ENCODE data around the gene SAMD9L. TPM values are rescaled to one million over a fixed set of nuclear protein-coding genes. Genes with fewer than 3 reads are reported as not detected.

SAMD9L gene
- total RNA-seq, result 15.7 and 23.9 TPM in 2 replicates
- 8.6 and 11.8 TPM in 2 replicates for polyA plus RNA-seq
- polyA plus RNA-seq (2012), result 8.5 and 10.4 TPM in 2 replicates
- polyA minus RNA-seq (ENCODE audit: low replicate concordance), result 0.56 and 1.9 TPM in 2 replicates

- peak; percentile 9 to 52 for DNase-seq (ENCODE audit: low read depth in 2 of 2)
- Histone ChIP-seq H3K36me3 (ENCODE audit: control insufficient read depth, insufficient read depth, low read length) (peaks cover 4% of the 10 kb centered on the region), H3K4me1 (ENCODE audit: control insufficient read depth, extremely low read depth, insufficient read depth, low read length) (peaks cover 2% of the 10 kb centered on the region), H3K9me3 (ENCODE audit: control insufficient read depth, insufficient read depth, low read depth, low read length) (no peaks in the 10 kb centered on the region), H2AFZ (ENCODE audit: low read length) (peak within 1 kb of the TSS; percentile 94), H3K27me3 (ENCODE audit: control insufficient read depth, insufficient read depth, low read length) (no peaks in the 10 kb centered on the region), H3K27ac (ENCODE audit: insufficient read depth, low read length) (peak within 1 kb of the TSS; percentile 61), H3K9ac (ENCODE audit: insufficient read depth, low read length) (peak within 1 kb of the TSS; percentile 29), H3K79me2 (ENCODE audit: control insufficient read depth, insufficient read depth, low read length) (no peaks in the 10 kb centered on the region), H3K4me3 (replicated peaks in 1 of 4; ENCODE audit: control extremely low read depth in 1 of 4, insufficient read depth in 1 of 4, low read depth in 3 of 4, low read length in 4 of 4) (peak within 1 kb of the TSS; percentile 52 to 91 (median 60)), H3K4me2 (ENCODE audit: extremely low read depth, insufficient read depth, low read length) (peak within 1 kb of the TSS; percentile 97), H4K20me1 (ENCODE audit: control insufficient read depth, extremely low read depth, insufficient read depth, low read length) (no peaks in the 10 kb centered on the region)
- no peak for TF ChIP-seq EZH2 (IDR thresholded peaks at IDR 0.05; ENCODE audit: low read length, missing control alignments)
- no peak for TF ChIP-seq CTCF (conservative IDR thresholded peaks at IDR 0.05 in 1 of 2, IDR thresholded peaks at IDR 0.05 in 1 of 2; ENCODE audit: low read depth in 1 of 2, low read length in 2 of 2)
Observed at GRCh38 chr7:93148144-93148543, at the start of gene SAMD9L. SAMD9L (minus strand) TSS chr7:93148385; CDS start chr7:93135971, 12,414 bp downstream.

DNA sequence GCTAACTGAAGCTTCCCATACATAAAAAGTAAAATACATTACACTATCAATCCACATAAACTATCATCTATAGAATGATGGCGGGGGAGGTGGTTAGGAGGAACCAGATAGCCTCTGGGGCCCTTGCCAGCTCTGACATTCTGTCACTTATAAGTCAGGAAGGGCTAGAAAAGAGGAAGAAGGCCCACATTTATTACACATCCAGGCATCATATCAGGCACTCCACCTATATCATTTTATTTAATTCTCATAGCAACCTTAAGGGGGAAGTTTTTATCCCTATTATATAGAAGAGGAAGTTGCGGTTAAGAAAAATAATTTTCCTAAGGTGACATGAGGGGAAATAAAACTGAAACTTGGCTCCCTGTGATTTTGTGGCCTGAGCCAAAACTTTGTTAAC, 48.2 kb upstream of the SAMD9L start:
- H3K27ac ChIP-seq (ENCODE audit: insufficient read depth, low read length), result no peak overlapping the region
- H2AFZ ChIP-seq (ENCODE audit: low read length), result no peak overlapping the region
- H3K9me3 ChIP-seq (ENCODE audit: control insufficient read depth, insufficient read depth, low read depth, low read length), result no peaks in the 10 kb centered on the region
- H3K36me3 ChIP-seq (ENCODE audit: control insufficient read depth, insufficient read depth, low read length), result no peaks in the 10 kb centered on the region
- H3K4me3 ChIP-seq (replicated peaks in 1 of 4; ENCODE audit: control extremely low read depth in 1 of 4, insufficient read depth in 1 of 4, low read depth in 3 of 4, low read length in 4 of 4), result no peak overlapping the region
- no peaks in the 10 kb centered on the region for H3K4me1 ChIP-seq (ENCODE audit: control insufficient read depth, extremely low read depth, insufficient read depth, low read length)
- no peak for DNase-seq (ENCODE audit: low read depth in 2 of 2)
- TF ChIP-seq EZH2 (IDR thresholded peaks at IDR 0.05; ENCODE audit: low read length, missing control alignments), result no peak
- no peak for TF ChIP-seq CTCF (conservative IDR thresholded peaks at IDR 0.05 in 1 of 2, IDR thresholded peaks at IDR 0.05 in 1 of 2; ENCODE audit: low read depth in 1 of 2, low read length in 2 of 2)
- no peaks in the 10 kb centered on the region for H3K79me2 ChIP-seq (ENCODE audit: control insufficient read depth, insufficient read depth, low read length)
- H3K9ac ChIP-seq (ENCODE audit: insufficient read depth, low read length), result no peak overlapping the region
- no peak overlapping the region for H3K4me2 ChIP-seq (ENCODE audit: extremely low read depth, insufficient read depth, low read length)
- no peaks in the 10 kb centered on the region for H3K27me3 ChIP-seq (ENCODE audit: control insufficient read depth, insufficient read depth, low read length)
- no peaks in the 10 kb centered on the region for H4K20me1 ChIP-seq (ENCODE audit: control insufficient read depth, extremely low read depth, insufficient read depth, low read length)

DNA sequence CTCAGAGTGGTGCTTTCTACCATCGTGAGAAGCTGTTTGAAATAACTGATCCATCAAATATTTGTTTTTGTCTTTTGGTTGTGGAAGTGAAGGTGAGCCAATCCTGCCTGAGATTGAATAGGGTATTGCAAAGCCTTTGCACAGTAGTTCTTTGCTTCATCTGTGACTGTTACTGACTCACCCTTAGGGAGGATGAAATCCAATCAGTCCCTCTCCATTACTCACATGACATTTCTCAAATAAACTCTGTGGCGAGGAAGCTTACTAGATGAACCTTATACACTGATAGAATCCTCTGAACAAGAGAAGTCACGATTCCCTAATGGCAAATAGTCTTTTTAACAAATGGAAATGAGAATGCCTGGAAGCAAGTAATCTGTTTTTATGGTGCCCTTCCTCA, 46.2 kb upstream of the SAMD9L start:
- Histone ChIP-seq H3K4me3 (replicated peaks in 1 of 4; ENCODE audit: control extremely low read depth in 1 of 4, insufficient read depth in 1 of 4, low read depth in 3 of 4, low read length in 4 of 4) (no peak overlapping the region), H3K4me2 (ENCODE audit: extremely low read depth, insufficient read depth, low read length) (no peak overlapping the region), H3K9me3 (ENCODE audit: control insufficient read depth, insufficient read depth, low read depth, low read length) (no peaks in the 10 kb centered on the region), H3K79me2 (ENCODE audit: control insufficient read depth, insufficient read depth, low read length) (no peaks in the 10 kb centered on the region), H3K4me1 (ENCODE audit: control insufficient read depth, extremely low read depth, insufficient read depth, low read length) (no peaks in the 10 kb centered on the region), H3K9ac (ENCODE audit: insufficient read depth, low read length) (no peak overlapping the region), H2AFZ (ENCODE audit: low read length) (no peak overlapping the region), H3K27ac (ENCODE audit: insufficient read depth, low read length) (no peak overlapping the region), H3K36me3 (ENCODE audit: control insufficient read depth, insufficient read depth, low read length) (no peaks in the 10 kb centered on the region), H3K27me3 (ENCODE audit: control insufficient read depth, insufficient read depth, low read length) (no peaks in the 10 kb centered on the region), H4K20me1 (ENCODE audit: control insufficient read depth, extremely low read depth, insufficient read depth, low read length) (no peaks in the 10 kb centered on the region)
- TF ChIP-seq EZH2 (IDR thresholded peaks at IDR 0.05; ENCODE audit: low read length, missing control alignments) (no peak), CTCF (conservative IDR thresholded peaks at IDR 0.05 in 1 of 2, IDR thresholded peaks at IDR 0.05 in 1 of 2; ENCODE audit: low read depth in 1 of 2, low read length in 2 of 2) (no peak)
- DNase-seq (ENCODE audit: low read depth in 2 of 2), result peak; percentile 13 to 74
